Epithelial cell of umbilical artery (primary cell): ENCODE measurements around the gene CUL4A. TPM values are rescaled to one million over a fixed set of nuclear protein-coding genes. Genes with fewer than 3 reads are reported as not detected.

ENCODE experiments used
- total RNA-seq: library from RNA; depleted of rRNA; stranded (reverse); fragments of >200 nt; gene quantifications from 2 replicates; pipeline ENCODE4 v1.2.3, GENCODE V29; 2014

The CUL4A gene
- 116 and 134 TPM in 2 replicates for total RNA-seq

DNA sequence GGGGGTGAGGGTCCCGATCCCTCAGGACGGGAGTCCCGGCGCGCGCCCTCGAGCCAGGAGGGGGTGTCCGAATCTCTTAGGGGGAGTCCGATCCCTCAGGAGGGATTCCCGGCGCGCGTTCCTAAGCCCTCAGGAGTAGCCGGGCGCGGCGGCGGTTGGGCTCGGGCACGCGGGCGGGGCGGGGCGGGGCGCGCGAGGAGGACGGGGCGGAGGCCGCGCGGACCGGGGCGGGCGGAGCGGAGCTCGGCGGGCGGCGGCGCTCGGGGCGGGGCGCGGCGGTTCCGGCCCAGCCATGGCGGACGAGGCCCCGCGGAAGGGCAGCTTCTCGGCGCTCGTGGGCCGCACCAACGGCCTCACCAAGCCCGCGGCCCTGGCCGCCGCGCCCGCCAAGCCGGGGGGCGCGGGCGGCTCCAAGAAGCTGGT is at the start of gene CUL4A:
CUL4A (plus strand) TSS at position 278 of the 423 bp plus-strand sequence; CDS start at position 293, 15 bp downstream.

DNA sequence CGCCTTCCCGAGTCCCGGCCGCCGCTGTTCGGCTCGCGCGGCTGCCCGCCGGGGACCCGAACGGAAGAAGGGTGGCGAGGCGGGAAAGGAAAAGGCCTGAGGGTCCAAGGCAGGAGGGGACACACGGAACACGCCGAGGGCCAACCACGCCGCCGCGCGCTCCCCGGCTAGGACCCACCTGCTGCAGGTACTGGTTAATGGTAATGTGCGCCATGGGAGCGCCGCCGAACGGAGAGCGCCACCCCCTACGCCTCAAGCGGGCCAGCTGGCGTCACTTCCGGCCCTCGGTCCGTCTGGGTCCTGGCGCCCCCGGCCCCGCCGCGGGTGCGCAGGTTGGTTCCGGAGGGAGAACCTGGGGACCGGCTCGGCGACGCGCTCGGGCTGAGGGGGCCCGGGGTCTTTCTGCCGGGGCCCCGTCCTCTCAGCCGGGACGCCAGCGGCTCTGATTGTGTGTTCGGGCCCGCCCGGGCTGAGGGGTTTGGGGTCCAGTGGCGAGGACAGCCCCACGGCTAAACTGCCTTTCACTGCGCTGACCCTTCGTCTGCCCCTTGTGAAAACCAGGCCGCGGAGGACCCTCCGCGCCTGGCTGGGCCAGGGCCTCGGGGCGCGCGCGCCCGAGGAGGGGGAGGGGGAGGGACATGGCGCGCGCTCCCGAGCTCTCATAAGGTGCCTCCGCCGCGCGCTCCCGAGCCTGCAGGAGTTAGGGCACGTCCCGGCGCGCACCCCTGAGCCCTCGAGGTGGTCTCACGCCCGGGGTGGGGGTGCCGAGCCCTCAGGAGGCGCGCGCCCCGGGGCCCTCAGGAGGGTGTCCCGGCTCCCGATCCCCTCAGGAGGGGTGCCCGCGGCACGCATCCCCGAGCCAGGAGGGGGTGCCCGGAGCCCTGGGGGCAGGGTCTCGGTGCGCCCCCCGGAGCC is 735 bp upstream of the CUL4A start, which contains the start of gene PCID2:
PCID2 (minus strand) TSS at position 249 of the 915 bp plus-strand sequence; CDS start at position 214, 35 bp downstream.

DNA sequence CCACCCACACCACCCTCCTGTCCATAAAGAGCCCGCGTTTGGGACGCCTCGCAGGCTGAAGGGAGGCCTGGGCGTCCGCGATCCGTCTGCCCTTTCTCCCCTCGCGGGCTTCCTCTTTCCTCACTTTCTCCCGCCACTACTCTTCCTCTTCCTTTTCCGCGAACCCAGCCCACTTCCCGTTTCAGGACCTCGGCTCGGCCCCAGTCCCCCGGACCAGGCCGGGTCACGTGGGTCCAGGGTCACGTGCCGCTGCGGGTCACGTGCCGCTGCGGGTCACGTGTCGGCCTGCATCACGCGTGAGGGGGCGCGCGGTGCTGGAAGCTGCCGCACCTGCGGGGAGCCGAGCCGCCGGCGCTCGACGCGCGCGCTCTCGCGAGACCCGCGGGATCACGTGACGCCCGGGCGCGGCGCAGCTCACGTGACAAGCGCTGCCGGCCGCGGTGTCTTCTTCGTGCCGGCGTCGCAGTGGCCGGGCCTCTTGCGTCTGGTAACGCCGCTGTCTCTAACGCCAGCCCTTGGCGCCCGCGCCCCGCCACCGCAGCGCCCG is 87.5 kb downstream of the CUL4A start, which contains the start of gene LAMP1:
LAMP1 (plus strand) TSS at position 417 of the 547 bp plus-strand sequence. CDS start 196 bp downstream, outside the sequence.

Other genes starting within 250 kb of the CUL4A start
- under 0.01 TPM in 1 of 2 replicates, not detected in the other for gene MCF2L, start 240.4 kb upstream of the CUL4A start, total RNA-seq
- not detected in 2 replicates for gene F7, start 103.8 kb upstream of the CUL4A start, total RNA-seq
- gene F10, start 86.8 kb upstream of the CUL4A start, total RNA-seq = not detected in 2 replicates
- not detected in 2 replicates for gene PROZ, start 51.0 kb upstream of the CUL4A start, total RNA-seq
- gene PCID2, start 944 bp upstream of the CUL4A start, total RNA-seq = 65.3 and 90.9 TPM in 2 replicates
- 106 and 121 TPM in 2 replicates for gene LAMP1, start 87.6 kb downstream of the CUL4A start, total RNA-seq
- gene GRTP1, start 154.5 kb downstream of the CUL4A start, total RNA-seq = 0.30 and 0.32 TPM in 2 replicates
- under 0.01 and 0.30 TPM in 2 replicates for gene ADPRHL1, start 243.9 kb downstream of the CUL4A start, total RNA-seq